Right cardiac atrium (tissue), 5 donors: ENCODE results near the gene MACC1. TPM values are rescaled to one million over a fixed set of nuclear protein-coding genes. Genes with fewer than 3 reads are reported as not detected.
"Not testable (repeated sequence)": the region's sequence is repeated elsewhere in the genome, so short reads cannot be mapped to it uniquely, and the experiment has no call there.

Experiments
- ATAC-seq, 2 donors: fragments of 200-7000 bp; cut with Tn5 transposase; one replicate each; pipeline versions ENCODE4 v1.8.0 to v1.9.1; 2020; ENCODE audit warnings: moderate library complexity in 2 of 2, mild to moderate bottlenecking in 1 of 2
- DNase-seq, 3 donors: peaks; one replicate each; pipeline ENCODE4 v3.0.0-alpha.2; 2020
- H3K27ac ChIP-seq: one replicate; pipeline ENCODE4 v1.5.1; 2013; ENCODE audit warnings: mild to moderate bottlenecking, low read length, control low read depth, moderate library complexity
- H3K27me3 ChIP-seq: one replicate; pipeline ENCODE4 v1.6.1; 2013; ENCODE audit not compliant: control insufficient read depth, insufficient read depth
- H3K4me1 ChIP-seq: one replicate; pipeline ENCODE4 v1.6.1; 2013; ENCODE audit warnings: low read length; ENCODE audit not compliant: control insufficient read depth, insufficient read depth
- H3K4me3 ChIP-seq: one replicate; pipeline ENCODE4 v1.5.1; 2013; ENCODE audit warnings: low read length, control low read depth
- H3K9me3 ChIP-seq: one replicate; pipeline ENCODE4 v1.6.1; 2013; ENCODE audit warnings: low read length; ENCODE audit not compliant: control insufficient read depth
- WGBS: extraction: QIAGEN DNeasy Blood & Tissue Kit; methylation state at CpG from one replicate; pipeline ENCODE4 v1.1.7; 2013; 5-methylcytosine and 5-hydroxymethylcytosine counted together
- intact Hi-C, 4 donors: fragments of 100-400 bp; cut with DNase I; formaldehyde crosslinking; loops; one replicate each; pipeline versions ENCODE4 v1.11.0 to v1.14.0; 2022 to 2023
- polyA plus RNA-seq: library from polyadenylated mRNA; stranded (reverse); fragments of 200-250 nt; gene quantifications from one replicate; pipeline ENCODE4 v1.2.3, GENCODE V29; 2013
- total RNA-seq, 4 donors: library from RNA; stranded (reverse); fragmentation: NEBNext Ultra II Directional; extraction: Animal tissue kit (Norgen Biotek cat#: 25700); gene quantifications; one replicate each; pipeline ENCODE4 v1.2.1, GENCODE V29; 2021
- donor health status: healthy with polysubstance abuse.
- donor health status: DM: no; HTN: yes; CAD: no.
- donor health status: DM: no; HTN: no; CAD: no.
- donor health status: DM: no; HTN: yes; CAD: no; lungs with severe emphysema.
- donor health status: DM: yes; HTN: yes; CAD: no.

MACC1 gene
- total and polyA plus RNA-seq, 5 donors, result under 0.01 to 0.08 (median 0.04) TPM; not detected in 1

DNA sequence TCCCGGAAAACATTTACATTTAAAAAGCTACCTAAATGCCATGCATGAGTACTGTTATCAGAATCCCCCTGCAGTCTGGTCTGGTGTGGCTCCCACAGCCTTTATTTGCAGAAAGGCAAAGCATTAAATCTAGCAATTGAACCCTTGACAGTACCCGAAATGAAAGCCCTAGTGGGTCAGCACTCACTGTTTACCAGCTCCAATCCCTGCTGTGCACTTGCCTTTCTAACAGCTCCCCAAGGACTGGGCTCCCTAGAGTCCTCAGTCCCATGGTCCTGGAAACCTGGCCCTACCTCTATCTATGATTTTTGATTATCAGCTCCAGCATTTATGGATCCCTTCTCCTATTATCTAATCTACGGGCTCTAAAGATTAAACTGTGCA lies 1.9 kb upstream of the MACC1 start:
- 78% methylated on average over 3 of the region's 3 CpGs for WGBS

DNA sequence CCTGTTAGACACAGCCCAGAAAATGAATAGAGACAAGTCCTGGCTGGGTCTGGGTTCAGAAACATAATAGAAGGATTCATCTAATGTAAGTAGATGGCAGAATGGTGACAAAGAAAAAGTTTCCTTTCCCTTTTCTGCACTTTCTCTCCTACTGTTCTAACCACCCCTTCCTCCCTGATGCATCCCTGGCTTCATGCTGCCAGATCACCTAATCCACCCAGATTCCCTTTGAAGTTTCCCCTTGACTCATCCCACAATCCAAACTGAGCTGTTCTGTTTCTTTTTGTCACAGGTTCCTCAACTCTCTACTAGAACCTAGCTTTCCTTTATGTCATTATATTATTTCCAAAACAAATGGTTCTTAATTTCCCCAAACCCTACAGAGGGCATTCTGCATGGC lies 1.1 kb upstream of the MACC1 start:
- Histone ChIP-seq H3K27me3 (no peaks in the 10 kb centered on the region), H3K4me1 (no peaks in the 10 kb centered on the region), H3K27ac (no peak overlapping the region), H3K4me3 (no peak overlapping the region), H3K9me3 (no peaks in the 10 kb centered on the region)
- no peak for DNase-seq
- ATAC-seq, result no peak
- intact Hi-C loops, result no loop called here

More for the DNA sequence above, 1.9 kb upstream of the MACC1 start:
- H3K27ac ChIP-seq, result no peak overlapping the region
- H3K27me3 ChIP-seq, result no peaks in the 10 kb centered on the region
- DNase-seq (no peak), ATAC-seq (no peak)
- no peak overlapping the region for H3K4me3 ChIP-seq
- intact Hi-C loops, result no loop called here
- no peaks in the 10 kb centered on the region for H3K9me3 ChIP-seq
- H3K4me1 ChIP-seq, result no peaks in the 10 kb centered on the region

- Histone ChIP-seq H3K4me1 (no peaks in the 10 kb centered on the region), H3K9me3 (no peaks in the 10 kb centered on the region), H3K4me3 (no peak overlapping the region), H3K27me3 (no peaks in the 10 kb centered on the region), H3K27ac (no peak overlapping the region)
- WGBS, result 84% methylated on average over 1 of the region's 1 CpG
- ATAC-seq (no peak), DNase-seq (no peak)
- intact Hi-C loops, result no loop called here
Measured at GRCh38 chr7:20216406-20217036, 663 bp downstream of the MACC1 start.

GRCh38 chr7:20214921-20215669 lies 2.1 kb downstream of the MACC1 start:
- no peaks in the 10 kb centered on the region for H3K27me3 ChIP-seq
- H3K4me1 ChIP-seq, result no peaks in the 10 kb centered on the region
- H3K9me3 ChIP-seq, result no peaks in the 10 kb centered on the region
- no peak overlapping the region for H3K4me3 ChIP-seq
- 74% methylated on average over 3 of the region's 3 CpGs for WGBS
- peak in 1 of 3 donors; percentile 20 for DNase-seq
- no peak for ATAC-seq
- intact Hi-C loops, result no loop called here
- H3K27ac ChIP-seq, result no peak overlapping the region

GRCh38 chr7:20214132-20214531 lies 3.1 kb downstream of the MACC1 start:
- Histone ChIP-seq H3K27ac (no peak overlapping the region), H3K27me3 (no peaks in the 10 kb centered on the region), H3K4me1 (no peaks in the 10 kb centered on the region), H3K9me3 (no peaks in the 10 kb centered on the region), H3K4me3 (no peak overlapping the region)
- ATAC-seq (no peak), DNase-seq (no peak)
- 93% methylated on average over 2 of the region's 2 CpGs for WGBS
- intact Hi-C loops, result no loop called here

DNA sequence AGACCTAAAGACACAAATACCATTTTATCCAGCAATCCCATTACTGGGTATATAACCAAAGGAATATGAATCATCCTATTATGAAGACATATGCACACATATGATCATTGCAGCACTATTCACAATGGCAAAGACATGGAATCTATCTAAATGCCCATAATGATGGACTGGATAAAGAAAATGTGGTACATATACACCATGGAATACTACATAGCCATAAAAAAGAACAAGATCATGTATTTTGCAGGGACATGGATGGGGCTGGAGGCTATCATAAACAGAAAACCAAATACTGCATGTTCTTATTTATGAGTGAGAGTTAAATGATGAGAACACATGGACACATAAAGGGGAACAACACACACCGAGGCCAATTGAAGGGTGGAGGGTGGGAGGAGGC lies 3.8 kb downstream of the MACC1 start:
- DNase-seq (no peak), ATAC-seq (no peak)
- no peaks in the 10 kb centered on the region for H3K9me3 ChIP-seq
- intact Hi-C loops, result no loop called here
- 87% methylated on average over 1 of the region's 1 CpG for WGBS
- no peaks in the 10 kb centered on the region for H3K27me3 ChIP-seq
- H3K4me1 ChIP-seq, result no peaks in the 10 kb centered on the region
- H3K4me3 ChIP-seq, result no peak overlapping the region
- no peak overlapping the region for H3K27ac ChIP-seq

GRCh38 chr7:20211376-20211775 lies 5.8 kb downstream of the MACC1 start:
- intact Hi-C loops, result no loop called here
- 48% methylated on average over 3 of the region's 3 CpGs for WGBS
- H3K4me1 ChIP-seq, result no peaks in the 10 kb centered on the region
- H3K9me3 ChIP-seq, result no peaks in the 10 kb centered on the region
- H3K27me3 ChIP-seq, result no peaks in the 10 kb centered on the region
- H3K27ac ChIP-seq, result no peak overlapping the region
- no peak overlapping the region for H3K4me3 ChIP-seq
- DNase-seq, result no peak
- no peak for ATAC-seq

DNA sequence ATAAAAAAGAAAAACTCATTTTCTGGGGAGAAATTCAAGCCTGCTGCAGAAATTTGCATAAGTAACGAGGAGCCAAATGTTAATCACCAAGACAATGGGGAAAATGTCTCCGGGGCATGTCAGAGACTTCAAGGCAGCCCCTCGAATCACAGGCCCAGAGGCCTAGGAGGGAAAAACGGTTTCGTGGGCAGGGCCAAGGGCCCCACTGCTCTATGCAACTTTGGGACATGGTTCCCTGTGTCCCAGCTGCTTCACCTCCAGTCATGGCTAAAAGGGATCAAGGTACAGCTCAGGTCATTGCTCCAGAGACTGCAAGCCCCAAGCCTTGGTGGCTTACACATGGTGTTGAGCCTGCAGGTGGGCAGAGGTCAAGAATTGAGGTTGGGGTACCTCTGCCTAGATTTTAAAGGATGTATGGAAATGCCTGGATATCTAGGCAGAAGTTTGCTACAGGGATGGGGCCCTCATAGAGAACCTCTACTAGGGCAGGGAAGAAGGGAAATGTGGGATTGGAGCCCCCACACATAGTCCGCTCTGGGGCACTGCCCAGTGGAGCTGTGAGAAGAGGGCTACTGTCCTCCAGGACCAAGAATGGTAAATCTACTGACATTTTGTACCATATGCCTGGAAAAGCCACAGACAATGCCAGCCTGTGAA lies 8.4 kb downstream of the MACC1 start:
- intact Hi-C loops, result no loop called here
- Histone ChIP-seq H3K9me3 (no peaks in the 10 kb centered on the region), H3K27ac (no peak overlapping the region), H3K27me3 (no peaks in the 10 kb centered on the region), H3K4me3 (no peak overlapping the region), H3K4me1 (no peaks in the 10 kb centered on the region)
- ATAC-seq, result no peak
- DNase-seq, result no peak
- WGBS, result 91% methylated on average over 6 of the region's 6 CpGs

- H3K4me3 ChIP-seq, H3K4me1 ChIP-seq, ATAC-seq, H3K9me3 ChIP-seq, H3K27me3 ChIP-seq, DNase-seq, intact Hi-C loops, H3K27ac ChIP-seq: not testable (repeated sequence)
- WGBS, result 88% methylated on average over 2 of the region's 2 CpGs
Measured at GRCh38 chr7:20207811-20208210, 9.4 kb downstream of the MACC1 start.

GRCh38 chr7:20206104-20206896 lies 10.9 kb downstream of the MACC1 start:
- no peak overlapping the region for H3K27ac ChIP-seq
- 83% methylated on average over 2 of the region's 2 CpGs for WGBS
- no peak for DNase-seq
- H3K4me3 ChIP-seq, result no peak overlapping the region
- intact Hi-C loops, result no loop called here
- no peaks in the 10 kb centered on the region for H3K4me1 ChIP-seq
- ATAC-seq, result no peak
- no peaks in the 10 kb centered on the region for H3K9me3 ChIP-seq
- H3K27me3 ChIP-seq, result no peaks in the 10 kb centered on the region

DNA sequence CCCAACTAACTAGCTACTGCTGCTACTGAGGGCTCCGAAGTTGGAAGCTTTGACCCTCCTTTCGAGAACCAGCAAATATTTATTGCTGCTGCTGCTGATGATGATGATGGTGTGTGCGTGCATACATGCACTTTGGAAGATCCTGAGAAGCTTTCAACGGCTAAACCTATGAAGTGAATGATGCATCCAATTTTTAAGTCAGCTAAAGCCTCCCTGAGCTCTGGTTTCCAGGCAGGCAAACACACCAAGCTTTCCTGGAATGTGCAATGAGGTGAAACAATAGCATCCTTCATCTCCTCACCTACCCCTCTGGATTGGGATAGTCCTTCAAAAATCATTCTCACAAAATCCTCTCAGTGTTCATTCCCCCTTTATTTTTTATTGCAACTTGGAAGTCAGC lies 13.9 kb downstream of the MACC1 start:
- no peaks in the 10 kb centered on the region for H3K27me3 ChIP-seq
- no peak overlapping the region for H3K4me3 ChIP-seq
- whole genome bisulfite sequencing, result 89% methylated on average over 4 of the region's 4 CpGs
- H3K4me1 ChIP-seq, result no peaks in the 10 kb centered on the region
- no peak for ATAC-seq
- H3K9me3 ChIP-seq, result no peaks in the 10 kb centered on the region
- H3K27ac ChIP-seq, result no peak overlapping the region
- intact Hi-C loops, result no loop called here
- DNase-seq, result no peak
